HepG2 (cell line): ENCODE data around the gene CYB5A. TPM values are rescaled to one million over a fixed set of nuclear protein-coding genes. Genes with fewer than 3 reads are reported as not detected.

Source experiments
- ARHGAP35 ChIP-seq: sonication (generic); formaldehyde crosslinking; IDR thresholded peaks from 2 replicates; pipeline ENCODE4 v1.9.0; 2022; ENCODE audit warnings: mild to moderate bottlenecking, inconsistent platforms, moderate library complexity, missing genetic modification reagents, borderline replicate concordance
- JARID2 ChIP-seq: sonication (generic); formaldehyde crosslinking; IDR thresholded peaks from 2 replicates; pipeline ENCODE4 v1.8.1; 2023; ENCODE audit warnings: missing genetic modification reagents, inconsistent platforms; ENCODE audit not compliant: insufficient replicate concordance
- NFKBIZ ChIP-seq: IDR thresholded peaks from 2 replicates; pipeline ENCODE4 v1.6.1; 2018; ENCODE audit warnings: missing genetic modification reagents, missing compliant biosample characterization
- PAWR ChIP-seq: sonication (generic); formaldehyde crosslinking; IDR thresholded peaks from 2 replicates; pipeline ENCODE4 v1.4.0; 2020; ENCODE audit warnings: missing genetic modification reagents, mild to moderate bottlenecking, borderline replicate concordance
- SIX1 ChIP-seq: sonication (generic); formaldehyde crosslinking; IDR thresholded peaks from 2 replicates; pipeline ENCODE4 v1.4.0; 2020; ENCODE audit warnings: missing genetic modification reagents, borderline replicate concordance
- SIX4 ChIP-seq: sonication (generic); formaldehyde crosslinking; IDR thresholded peaks from 2 replicates; pipeline ENCODE4 v1.4.0; 2020; ENCODE audit warnings: missing genetic modification reagents
- ZNF282 ChIP-seq: fragments of 450-650 bp; IDR thresholded peaks from 2 replicates; pipeline ENCODE4 v1.6.1; 2018; ENCODE audit not compliant: partially characterized antibody
- ZNF30 ChIP-seq: sonication (generic); formaldehyde crosslinking; IDR thresholded peaks from 2 replicates; pipeline ENCODE4 v1.5.0; 2020; ENCODE audit warnings: mild to moderate bottlenecking, missing genetic modification reagents
- ZNF589 ChIP-seq: sonication (generic); formaldehyde crosslinking; conservative IDR thresholded peaks from 2 replicates; pipeline ENCODE4 v1.8.0; 2022; ENCODE audit warnings: mild to moderate bottlenecking, moderate library complexity, missing genetic modification reagents
- polyA plus RNA-seq, 8 experiments: library from polyadenylated mRNA; depleted of rRNA in 3 of 8; stranded (reverse) in 7 of 8; unstranded in 1 of 8; fragments of >200 nt; fragmentation: Illumina TruSeq in 4 of 8; extraction: Trizol in 4 of 8; gene quantifications; 2 replicates each; pipeline versions ENCODE4 v1.2.1 to v1.2.3, GENCODE V29; 2011 to 2016; ENCODE audit warnings: low read depth in 4 of 8, missing spikeins in 1 of 8, mixed read lengths in 1 of 8; ENCODE audit not compliant: insufficient read depth in 1 of 8
- total RNA-seq, 5 experiments: library from RNA; depleted of rRNA; stranded (reverse); fragments of >200 nt; fragmentation: Illumina TruSeq; extraction: Trizol; gene quantifications; 2 replicates each; pipeline ENCODE4 v1.2.3, GENCODE V29; 2016; ENCODE audit warnings: low read depth in 1 of 5
- TF ChIP-seq, protein P1 (sequence below): sonication (generic); formaldehyde crosslinking; IDR thresholded peaks from 2 replicates; pipeline ENCODE4 v1.5.0; 2020; ENCODE audit warnings: mild to moderate bottlenecking, missing genetic modification reagents
- TF ChIP-seq, protein P2 (sequence below): sonication (generic); formaldehyde crosslinking; IDR thresholded peaks from 2 replicates; pipeline ENCODE4 v1.4.0; 2020; ENCODE audit warnings: mild to moderate bottlenecking, missing genetic modification reagents, borderline replicate concordance
- TF ChIP-seq, protein P3 (sequence below): sonication (generic); formaldehyde crosslinking; IDR thresholded peaks from 2 replicates; pipeline ENCODE4 v1.4.0; 2020; ENCODE audit warnings: mild to moderate bottlenecking, missing genetic modification reagents
- TF ChIP-seq, protein P4 (sequence below): sonication (generic); formaldehyde crosslinking; IDR thresholded peaks from 2 replicates; pipeline ENCODE4 v1.5.0; 2020; ENCODE audit warnings: mild to moderate bottlenecking, low read depth, missing genetic modification reagents, borderline replicate concordance
- TF ChIP-seq, protein P5 (sequence below): sonication (generic); formaldehyde crosslinking; IDR thresholded peaks from 2 replicates; pipeline ENCODE4 v1.4.0; 2020; ENCODE audit warnings: low read depth, missing genetic modification reagents
- TF ChIP-seq, protein P6 (sequence below): fragments of 450-650 bp; IDR thresholded peaks from 2 replicates; pipeline ENCODE4 v1.6.1; 2017; ENCODE audit warnings: mild to moderate bottlenecking

Gene CYB5A
- total and polyA plus RNA-seq, 2 of the 13 experiments (the other 11 are each of a cell fraction or from before 2014, with no cell fraction given): 215 to 356 TPM

DNA sequence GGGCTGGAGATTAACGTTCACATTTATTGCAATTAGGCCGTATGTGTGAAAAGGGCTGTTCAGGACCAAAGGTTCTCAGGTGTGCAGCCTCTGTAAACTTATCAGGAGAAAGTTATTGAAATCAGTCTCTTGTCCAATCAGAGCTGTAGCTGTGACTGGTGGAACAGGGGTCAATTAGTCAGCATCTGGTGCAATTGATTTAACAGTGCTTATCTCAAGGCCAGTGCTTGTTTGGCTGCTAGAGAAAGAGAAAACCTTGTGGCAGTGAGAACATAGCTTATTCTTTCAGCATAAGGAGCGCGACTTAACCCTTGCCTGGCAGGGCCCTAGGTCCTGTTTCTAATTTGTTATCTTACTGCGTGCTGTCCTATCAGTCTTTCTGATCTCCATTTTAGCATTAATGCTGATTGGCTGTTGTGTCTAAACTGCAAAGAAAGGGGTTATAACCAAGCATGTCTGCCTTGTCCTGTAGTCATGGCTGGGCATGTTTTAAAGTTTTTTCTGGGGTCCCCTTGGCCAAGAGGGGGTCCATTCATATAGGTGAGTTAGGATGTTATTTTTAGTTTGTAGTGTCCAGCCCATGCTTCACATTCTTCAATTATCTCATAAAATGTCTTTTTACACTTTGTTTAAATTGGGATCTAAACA, 66.4 kb downstream of the CYB5A start (continued):
- no peak for TF ChIP-seq ZNF589 (CRISPR knock-in tag)
- no peak for TF ChIP-seq PAWR (CRISPR knock-in tag)
- TF ChIP-seq, protein P1, sequence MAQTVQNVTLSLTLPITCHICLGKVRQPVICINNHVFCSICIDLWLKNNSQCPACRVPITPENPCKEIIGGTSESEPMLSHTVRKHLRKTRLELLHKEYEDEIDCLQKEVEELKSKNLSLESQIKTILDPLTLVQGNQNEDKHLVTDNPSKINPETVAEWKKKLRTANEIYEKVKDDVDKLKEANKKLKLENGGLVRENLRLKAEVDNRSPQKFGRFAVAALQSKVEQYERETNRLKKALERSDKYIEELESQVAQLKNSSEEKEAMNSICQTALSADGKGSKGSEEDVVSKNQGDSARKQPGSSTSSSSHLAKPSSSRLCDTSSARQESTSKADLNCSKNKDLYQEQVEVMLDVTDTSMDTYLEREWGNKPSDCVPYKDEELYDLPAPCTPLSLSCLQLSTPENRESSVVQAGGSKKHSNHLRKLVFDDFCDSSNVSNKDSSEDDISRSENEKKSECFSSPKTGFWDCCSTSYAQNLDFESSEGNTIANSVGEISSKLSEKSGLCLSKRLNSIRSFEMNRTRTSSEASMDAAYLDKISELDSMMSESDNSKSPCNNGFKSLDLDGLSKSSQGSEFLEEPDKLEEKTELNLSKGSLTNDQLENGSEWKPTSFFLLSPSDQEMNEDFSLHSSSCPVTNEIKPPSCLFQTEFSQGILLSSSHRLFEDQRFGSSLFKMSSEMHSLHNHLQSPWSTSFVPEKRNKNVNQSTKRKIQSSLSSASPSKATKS (CRISPR knock-in tag): no peak
- no peak for TF ChIP-seq SIX1
- TF ChIP-seq, protein P2, sequence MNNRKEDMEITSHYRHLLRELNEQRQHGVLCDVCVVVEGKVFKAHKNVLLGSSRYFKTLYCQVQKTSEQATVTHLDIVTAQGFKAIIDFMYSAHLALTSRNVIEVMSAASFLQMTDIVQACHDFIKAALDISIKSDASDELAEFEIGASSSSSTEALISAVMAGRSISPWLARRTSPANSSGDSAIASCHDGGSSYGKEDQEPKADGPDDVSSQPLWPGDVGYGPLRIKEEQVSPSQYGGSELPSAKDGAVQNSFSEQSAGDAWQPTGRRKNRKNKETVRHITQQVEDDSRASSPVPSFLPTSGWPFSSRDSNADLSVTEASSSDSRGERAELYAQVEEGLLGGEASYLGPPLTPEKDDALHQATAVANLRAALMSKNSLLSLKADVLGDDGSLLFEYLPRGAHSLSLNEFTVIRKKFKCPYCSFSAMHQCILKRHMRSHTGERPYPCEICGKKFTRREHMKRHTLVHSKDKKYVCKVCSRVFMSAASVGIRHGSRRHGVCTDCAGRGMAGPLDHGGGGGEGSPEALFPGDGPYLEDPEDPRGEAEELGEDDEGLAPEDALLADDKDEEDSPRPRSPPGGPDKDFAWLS: no peak
- TF ChIP-seq, protein P3, sequence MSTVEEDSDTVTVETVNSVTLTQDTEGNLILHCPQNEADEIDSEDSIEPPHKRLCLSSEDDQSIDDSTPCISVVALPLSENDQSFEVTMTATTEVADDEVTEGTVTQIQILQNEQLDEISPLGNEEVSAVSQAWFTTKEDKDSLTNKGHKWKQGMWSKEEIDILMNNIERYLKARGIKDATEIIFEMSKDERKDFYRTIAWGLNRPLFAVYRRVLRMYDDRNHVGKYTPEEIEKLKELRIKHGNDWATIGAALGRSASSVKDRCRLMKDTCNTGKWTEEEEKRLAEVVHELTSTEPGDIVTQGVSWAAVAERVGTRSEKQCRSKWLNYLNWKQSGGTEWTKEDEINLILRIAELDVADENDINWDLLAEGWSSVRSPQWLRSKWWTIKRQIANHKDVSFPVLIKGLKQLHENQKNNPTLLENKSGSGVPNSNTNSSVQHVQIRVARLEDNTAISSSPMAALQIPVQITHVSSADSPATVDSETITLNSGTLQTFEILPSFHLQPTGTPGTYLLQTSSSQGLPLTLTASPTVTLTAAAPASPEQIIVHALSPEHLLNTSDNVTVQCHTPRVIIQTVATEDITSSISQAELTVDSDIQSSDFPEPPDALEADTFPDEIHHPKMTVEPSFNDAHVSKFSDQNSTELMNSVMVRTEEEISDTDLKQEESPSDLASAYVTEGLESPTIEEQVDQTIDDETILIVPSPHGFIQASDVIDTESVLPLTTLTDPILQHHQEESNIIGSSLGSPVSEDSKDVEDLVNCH (CRISPR knock-in tag): no peak
- no peak for TF ChIP-seq NFKBIZ (CRISPR knock-in tag)
- no peak for TF ChIP-seq SIX4 (CRISPR knock-in tag)
- TF ChIP-seq, protein P4, sequence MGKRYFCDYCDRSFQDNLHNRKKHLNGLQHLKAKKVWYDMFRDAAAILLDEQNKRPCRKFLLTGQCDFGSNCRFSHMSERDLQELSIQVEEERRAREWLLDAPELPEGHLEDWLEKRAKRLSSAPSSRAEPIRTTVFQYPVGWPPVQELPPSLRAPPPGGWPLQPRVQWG (CRISPR knock-in tag): no peak
- no peak for TF ChIP-seq ARHGAP35 (CRISPR knock-in tag)
- TF ChIP-seq, protein P5, sequence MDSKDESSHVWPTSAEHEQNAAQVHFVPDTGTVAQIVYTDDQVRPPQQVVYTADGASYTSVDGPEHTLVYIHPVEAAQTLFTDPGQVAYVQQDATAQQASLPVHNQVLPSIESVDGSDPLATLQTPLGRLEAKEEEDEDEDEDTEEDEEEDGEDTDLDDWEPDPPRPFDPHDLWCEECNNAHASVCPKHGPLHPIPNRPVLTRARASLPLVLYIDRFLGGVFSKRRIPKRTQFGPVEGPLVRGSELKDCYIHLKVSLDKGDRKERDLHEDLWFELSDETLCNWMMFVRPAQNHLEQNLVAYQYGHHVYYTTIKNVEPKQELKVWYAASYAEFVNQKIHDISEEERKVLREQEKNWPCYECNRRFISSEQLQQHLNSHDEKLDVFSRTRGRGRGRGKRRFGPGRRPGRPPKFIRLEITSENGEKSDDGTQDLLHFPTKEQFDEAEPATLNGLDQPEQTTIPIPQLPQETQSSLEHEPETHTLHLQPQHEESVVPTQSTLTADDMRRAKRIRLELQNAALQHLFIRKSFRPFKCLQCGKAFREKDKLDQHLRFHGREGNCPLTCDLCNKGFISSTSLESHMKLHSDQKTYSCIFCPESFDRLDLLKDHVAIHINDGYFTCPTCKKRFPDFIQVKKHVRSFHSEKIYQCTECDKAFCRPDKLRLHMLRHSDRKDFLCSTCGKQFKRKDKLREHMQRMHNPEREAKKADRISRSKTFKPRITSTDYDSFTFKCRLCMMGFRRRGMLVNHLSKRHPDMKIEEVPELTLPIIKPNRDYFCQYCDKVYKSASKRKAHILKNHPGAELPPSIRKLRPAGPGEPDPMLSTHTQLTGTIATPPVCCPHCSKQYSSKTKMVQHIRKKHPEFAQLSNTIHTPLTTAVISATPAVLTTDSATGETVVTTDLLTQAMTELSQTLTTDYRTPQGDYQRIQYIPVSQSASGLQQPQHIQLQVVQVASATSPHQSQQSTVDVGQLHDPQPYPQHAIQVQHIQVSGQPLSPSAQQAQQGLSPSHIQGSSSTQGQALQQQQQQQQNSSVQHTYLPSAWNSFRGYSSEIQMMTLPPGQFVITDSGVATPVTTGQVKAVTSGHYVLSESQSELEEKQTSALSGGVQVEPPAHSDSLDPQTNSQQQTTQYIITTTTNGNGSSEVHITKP (CRISPR knock-in tag): no peak
- TF ChIP-seq, protein P6, sequence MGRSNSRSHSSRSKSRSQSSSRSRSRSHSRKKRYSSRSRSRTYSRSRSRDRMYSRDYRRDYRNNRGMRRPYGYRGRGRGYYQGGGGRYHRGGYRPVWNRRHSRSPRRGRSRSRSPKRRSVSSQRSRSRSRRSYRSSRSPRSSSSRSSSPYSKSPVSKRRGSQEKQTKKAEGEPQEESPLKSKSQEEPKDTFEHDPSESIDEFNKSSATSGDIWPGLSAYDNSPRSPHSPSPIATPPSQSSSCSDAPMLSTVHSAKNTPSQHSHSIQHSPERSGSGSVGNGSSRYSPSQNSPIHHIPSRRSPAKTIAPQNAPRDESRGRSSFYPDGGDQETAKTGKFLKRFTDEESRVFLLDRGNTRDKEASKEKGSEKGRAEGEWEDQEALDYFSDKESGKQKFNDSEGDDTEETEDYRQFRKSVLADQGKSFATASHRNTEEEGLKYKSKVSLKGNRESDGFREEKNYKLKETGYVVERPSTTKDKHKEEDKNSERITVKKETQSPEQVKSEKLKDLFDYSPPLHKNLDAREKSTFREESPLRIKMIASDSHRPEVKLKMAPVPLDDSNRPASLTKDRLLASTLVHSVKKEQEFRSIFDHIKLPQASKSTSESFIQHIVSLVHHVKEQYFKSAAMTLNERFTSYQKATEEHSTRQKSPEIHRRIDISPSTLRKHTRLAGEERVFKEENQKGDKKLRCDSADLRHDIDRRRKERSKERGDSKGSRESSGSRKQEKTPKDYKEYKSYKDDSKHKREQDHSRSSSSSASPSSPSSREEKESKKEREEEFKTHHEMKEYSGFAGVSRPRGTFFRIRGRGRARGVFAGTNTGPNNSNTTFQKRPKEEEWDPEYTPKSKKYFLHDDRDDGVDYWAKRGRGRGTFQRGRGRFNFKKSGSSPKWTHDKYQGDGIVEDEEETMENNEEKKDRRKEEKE: no peak
- TF ChIP-seq ZNF30 (CRISPR knock-in tag): no peak
- no peak for TF ChIP-seq ZNF282
- no peak for TF ChIP-seq JARID2 (CRISPR knock-in tag)
